HG02642 (cell line): ENCODE results near the gene ABCC6.
"Not testable (repeated sequence)": the region's sequence is repeated elsewhere in the genome, so short reads cannot be mapped to it uniquely, and the experiment has no call there.

Experiments
- ATAC-seq: cut with Tn5 transposase; IDR thresholded peaks from one replicate; pipeline ENCODE4 v1.9.1; 2021; ENCODE audit warnings: mild to moderate bottlenecking; ENCODE audit not compliant: unreplicated experiment, poor library complexity

The ABCC6 gene

GRCh38 chr16:16191493-16192167 lies 31.7 kb downstream of the ABCC6 start:
- no peak for ATAC-seq

DNA sequence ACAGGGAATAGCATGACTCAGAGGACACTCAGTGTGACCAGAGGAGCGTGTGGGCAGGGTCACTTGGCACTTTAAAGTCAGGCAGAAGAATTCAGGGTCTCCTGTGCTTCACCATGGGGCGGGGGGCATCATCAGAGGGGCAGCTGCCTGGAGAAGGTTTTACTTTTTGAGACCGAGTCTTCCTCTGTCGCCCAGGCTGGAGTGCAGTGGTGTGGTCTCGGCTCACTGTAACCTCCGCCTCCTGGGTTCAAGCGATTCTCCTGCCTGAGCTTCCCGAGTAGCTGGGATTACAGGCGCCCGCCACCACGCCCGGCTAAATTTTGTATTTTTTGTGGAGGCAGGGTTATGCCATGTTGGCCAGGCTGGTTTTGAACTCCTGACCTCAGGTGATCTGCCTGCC lies 32.3 kb downstream of the ABCC6 start:
- not testable (repeated sequence) for ATAC-seq

GRCh38 chr16:16190546-16190945 lies 32.7 kb downstream of the ABCC6 start:
- no peak for ATAC-seq

- ATAC-seq: no peak
Measured at GRCh38 chr16:16189842-16190241, 33.5 kb downstream of the ABCC6 start.

DNA sequence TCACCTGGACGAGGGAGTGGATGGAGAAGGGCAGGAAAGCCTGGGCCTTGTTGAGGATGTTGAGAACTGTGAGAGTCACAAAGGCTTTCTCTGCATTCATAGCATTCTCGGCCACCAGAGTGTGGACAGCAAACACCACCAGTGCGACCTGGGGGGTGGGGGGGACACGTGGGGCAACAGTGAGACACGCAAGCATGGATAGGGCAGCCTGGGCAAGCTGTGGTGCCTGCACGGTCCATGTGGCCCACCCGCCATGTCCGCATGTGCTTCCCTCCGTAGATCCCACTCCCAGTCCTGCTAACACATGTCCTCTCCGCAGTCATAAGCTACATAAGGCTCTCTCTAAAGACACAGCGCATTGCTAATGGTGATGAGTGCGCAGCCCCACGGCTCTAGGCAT lies 34.5 kb downstream of the ABCC6 start:
- ATAC-seq: no peak

GRCh38 chr16:16186820-16187219 lies 36.5 kb downstream of the ABCC6 start:
- no peak for ATAC-seq

- ATAC-seq: no peak
Measured at GRCh38 chr16:16185095-16185494, 38.2 kb downstream of the ABCC6 start.

DNA sequence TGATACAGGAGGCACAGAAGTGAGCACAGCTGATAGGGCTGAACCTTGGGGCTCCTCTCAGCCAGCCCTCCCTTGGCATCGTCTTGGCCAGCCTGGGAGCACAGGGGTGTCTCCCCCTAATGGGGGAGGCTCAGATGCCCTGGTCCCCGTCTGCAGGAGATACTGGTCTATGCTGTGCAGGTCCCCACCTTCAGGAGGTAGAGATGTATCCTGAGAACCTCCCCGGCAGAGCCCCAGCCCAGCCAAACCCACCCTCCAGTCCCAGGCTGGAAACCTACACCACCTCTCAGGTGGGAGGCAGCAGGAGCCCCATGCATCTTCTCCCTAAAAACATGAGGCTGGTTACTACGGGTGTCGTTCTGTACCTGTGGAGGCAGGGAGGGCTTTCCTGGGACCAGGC lies 38.7 kb downstream of the ABCC6 start:
- ATAC-seq: no peak

GRCh38 chr16:16183562-16183961 lies 39.7 kb downstream of the ABCC6 start:
- ATAC-seq: no peak

DNA sequence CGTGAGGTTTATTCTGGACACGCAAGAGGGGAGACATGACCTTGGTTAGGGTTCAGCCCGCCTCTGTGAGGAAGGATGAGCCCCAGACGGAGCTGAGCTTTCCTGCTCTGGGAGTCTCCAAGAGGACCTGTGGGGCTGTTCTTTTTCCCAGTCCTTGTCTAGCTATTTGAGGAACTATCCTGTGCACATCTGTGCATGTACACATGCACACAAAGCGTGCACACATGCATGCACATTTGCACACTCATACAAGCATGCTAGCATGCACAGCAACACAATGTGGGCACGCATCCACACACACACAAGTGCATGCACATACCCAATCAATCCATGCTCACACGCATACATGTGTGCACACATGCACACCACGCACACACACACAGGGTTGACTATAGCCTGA lies 40.4 kb downstream of the ABCC6 start:
- no peak for ATAC-seq

DNA sequence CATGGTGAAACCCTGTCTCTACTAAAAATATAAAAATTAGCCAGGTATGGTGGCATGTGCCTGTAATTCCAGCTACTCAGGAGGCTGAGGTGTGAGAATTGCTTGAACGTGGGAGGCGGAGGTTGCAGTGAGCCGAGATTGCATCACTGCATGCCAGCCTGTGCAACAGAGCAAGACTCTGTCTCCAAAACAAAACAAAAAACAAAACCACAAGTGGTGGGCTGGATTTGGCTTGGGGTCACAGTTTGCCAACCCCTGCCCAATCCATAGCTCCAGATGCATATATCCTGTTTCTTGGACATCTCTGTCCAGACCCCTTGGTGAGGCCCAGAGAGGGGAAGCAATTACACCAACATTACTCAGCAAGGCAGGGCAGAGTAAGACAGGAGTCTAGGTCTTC lies 41.5 kb downstream of the ABCC6 start:
- not testable (repeated sequence) for ATAC-seq

- ATAC-seq: no peak
Measured at GRCh38 chr16:16178455-16179162, 44.7 kb downstream of the ABCC6 start.

- ATAC-seq: no peak
Measured at GRCh38 chr16:16176328-16176727, 47.0 kb downstream of the ABCC6 start.

DNA sequence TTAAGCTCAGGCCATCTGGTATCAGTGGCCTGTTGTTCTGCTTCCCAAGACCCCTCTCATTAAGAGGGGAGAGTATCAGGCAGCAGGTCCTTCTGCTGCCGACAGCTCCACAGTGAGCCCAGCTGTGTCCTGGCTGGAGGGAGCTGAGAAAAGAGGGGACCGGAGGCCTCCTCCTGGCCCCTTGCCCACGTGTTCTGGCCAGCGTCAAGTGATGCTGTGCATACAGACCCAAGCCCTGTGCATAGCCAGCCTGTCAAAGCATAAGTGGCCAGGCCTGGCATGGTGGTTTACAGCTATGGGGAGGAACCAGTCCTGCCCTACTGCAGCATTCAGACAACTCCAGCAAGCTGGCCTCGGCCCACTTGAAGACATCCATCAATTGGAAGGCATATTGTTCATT lies 48.0 kb downstream of the ABCC6 start:
- ATAC-seq: no peak

- no peak for ATAC-seq
Measured at GRCh38 chr16:16172991-16173390, 50.3 kb downstream of the ABCC6 start.

DNA sequence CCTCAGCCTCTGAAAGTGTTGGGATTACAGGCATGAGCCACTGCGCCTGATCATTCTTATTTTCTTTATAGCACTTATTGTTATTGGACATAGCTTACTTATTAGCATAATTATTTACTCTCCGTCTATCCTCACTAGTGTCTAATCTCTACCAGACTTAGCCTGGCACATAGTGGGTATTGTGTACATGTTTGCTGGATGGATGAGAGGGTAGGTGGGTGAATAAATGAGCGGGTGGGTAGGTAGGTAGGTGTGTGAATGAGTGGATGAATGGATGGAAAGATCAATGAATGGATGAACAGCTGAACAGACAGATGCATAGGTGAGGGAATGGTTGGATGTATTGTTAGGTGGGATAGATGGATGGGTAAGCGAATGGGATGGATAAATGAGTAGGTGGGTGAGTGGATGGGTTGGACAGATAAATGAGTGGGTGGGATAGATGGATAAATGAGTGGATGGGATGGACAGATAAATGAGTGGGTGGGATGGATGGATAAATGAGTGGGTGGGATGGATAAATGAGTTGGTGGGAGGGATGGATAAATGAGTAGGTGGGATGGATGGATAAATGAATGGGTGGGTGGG lies 51.9 kb downstream of the ABCC6 start:
- no peak for ATAC-seq

DNA sequence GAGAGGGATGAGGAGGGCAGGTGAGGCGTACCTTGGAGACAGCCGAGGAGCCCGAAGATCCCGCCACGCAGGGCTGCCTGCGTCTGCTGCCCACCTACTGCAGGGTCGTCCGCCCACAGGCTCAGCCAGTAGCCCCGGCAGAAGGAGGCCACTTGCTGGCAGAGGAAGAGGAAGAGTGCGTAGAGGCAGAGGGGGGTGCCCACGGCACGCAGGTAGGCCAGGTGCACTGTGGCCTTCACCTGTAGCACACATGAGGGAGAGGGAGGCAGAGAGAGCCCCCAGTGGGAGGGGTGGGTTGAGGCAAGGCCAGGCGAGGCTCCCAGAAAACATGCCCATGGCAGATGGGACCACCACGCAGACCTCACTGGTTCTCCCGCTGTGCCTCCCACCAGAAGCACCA lies 53.7 kb downstream of the ABCC6 start:
- ATAC-seq: no peak

- ATAC-seq: no peak
Measured at GRCh38 chr16:16168431-16168830, 54.9 kb downstream of the ABCC6 start.

DNA sequence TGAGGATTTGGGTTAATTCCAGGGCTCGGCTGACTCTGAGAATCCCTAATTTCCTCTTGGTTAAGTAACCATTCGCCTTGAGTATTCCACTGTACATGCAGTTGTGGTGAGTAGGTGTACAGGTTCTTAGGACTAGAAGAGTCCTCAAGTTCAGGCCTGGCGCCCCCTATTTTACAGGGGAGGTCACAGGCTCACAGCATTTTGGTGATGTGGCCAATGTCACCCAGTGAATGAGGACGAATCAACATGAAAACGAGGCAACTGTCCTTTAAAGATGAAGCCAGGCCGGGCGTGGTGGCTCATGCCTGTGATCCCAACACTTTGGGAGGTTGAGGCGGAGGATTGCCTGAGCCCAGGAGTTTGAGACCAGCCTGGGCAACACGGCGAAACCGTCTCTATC lies 55.4 kb downstream of the ABCC6 start:
- no peak for ATAC-seq

- no peak for ATAC-seq
Measured at GRCh38 chr16:16166949-16167348, 56.3 kb downstream of the ABCC6 start.

GRCh38 chr16:16166085-16166484 lies 57.2 kb downstream of the ABCC6 start:
- no peak for ATAC-seq

GRCh38 chr16:16164243-16164642 lies 59.1 kb downstream of the ABCC6 start:
- no peak for ATAC-seq
